ENCODE results near the gene SHISA6. TPM values are rescaled to one million over a fixed set of nuclear protein-coding genes. Genes with fewer than 3 reads are reported as not detected.

SHISA6 gene
- total and polyA plus RNA-seq, 8 donors: 0.16 to 1.3 (median 0.40) TPM

GRCh38 chr17:11538366-11538765 lies 297.4 kb downstream of the SHISA6 start:
- no peak for FAIRE-seq
- 56 to 82% methylated on average over 5 of the region's 5 CpGs for WGBS, 2 donors

GRCh38 chr17:11539637-11540036 lies 298.6 kb downstream of the SHISA6 start:
- no peak for DNase-seq
- Histone ChIP-seq H3K27ac (no peak overlapping the region), H3K9me3 (no peaks in the 10 kb centered on the region), H3K27me3 (no peaks in the 10 kb centered on the region), H3K36me3 (no peaks in the 10 kb centered on the region), H3K4me3 (no peak overlapping the region), H3K4me1 (no peaks in the 10 kb centered on the region)
- TF ChIP-seq CTCF (IDR thresholded peaks at IDR 0.05): no peak
- 55 to 63% methylated on average over 7 of the region's 7 CpGs for WGBS, 2 donors
- ATAC-seq: no peak
- no peak for FAIRE-seq
- intact Hi-C loops (cut with DNase I): no loop called here

More at GRCh38 chr17:11538366-11538765, 297.4 kb downstream of the SHISA6 start:
- no peaks in the 10 kb centered on the region for H3K36me3 ChIP-seq
- H3K4me3 ChIP-seq: no peak overlapping the region
- intact Hi-C loops (cut with DNase I): no loop called here
- no peaks in the 10 kb centered on the region for H3K27me3 ChIP-seq
- no peaks in the 10 kb centered on the region for H3K4me1 ChIP-seq
- TF ChIP-seq CTCF (IDR thresholded peaks at IDR 0.05): no peak
- ATAC-seq (peak in 2 of 4 donors; percentile 27 to 86), DNase-seq (peak in 1 of 6 donors; percentile 12)
- no peak overlapping the region for H3K27ac ChIP-seq
- H3K9me3 ChIP-seq: no peaks in the 10 kb centered on the region

GRCh38 chr17:11545002-11545401 lies 304.0 kb downstream of the SHISA6 start:
- Histone ChIP-seq H3K27ac (no peak overlapping the region), H3K36me3 (no peaks in the 10 kb centered on the region), H3K27me3 (no peaks in the 10 kb centered on the region), H3K9me3 (no peaks in the 10 kb centered on the region), H3K4me1 (no peaks in the 10 kb centered on the region), H3K4me3 (no peak overlapping the region)
- ATAC-seq: no peak
- DNase-seq: no peak
- WGBS, 2 donors: 85 to 92% methylated on average over 6 of the region's 6 CpGs
- no peak for FAIRE-seq
- intact Hi-C loops (cut with DNase I): no loop called here
- TF ChIP-seq CTCF (IDR thresholded peaks at IDR 0.05): no peak

GRCh38 chr17:11545696-11546095 lies 304.7 kb downstream of the SHISA6 start:
- DNase-seq (peak in 1 of 6 donors; percentile 4), FAIRE-seq (no peak), ATAC-seq (peak in 2 of 4 donors; percentile 38 to 75)
- intact Hi-C loops (cut with DNase I): no loop called here
- 53 to 70% methylated on average over 3 of the region's 3 CpGs for WGBS, 2 donors
- no peak overlapping the region for H3K27ac ChIP-seq
- no peaks in the 10 kb centered on the region for H3K4me1 ChIP-seq
- no peaks in the 10 kb centered on the region for H3K27me3 ChIP-seq
- no peaks in the 10 kb centered on the region for H3K36me3 ChIP-seq
- H3K9me3 ChIP-seq: no peaks in the 10 kb centered on the region
- no peak for TF ChIP-seq CTCF (IDR thresholded peaks at IDR 0.05)
- H3K4me3 ChIP-seq: no peak overlapping the region

- intact Hi-C loops (cut with DNase I): no loop called here
- 96 to 97% methylated on average over 4 of the region's 4 CpGs for WGBS, 2 donors
- no peak for FAIRE-seq
These were observed 306.8 kb downstream of the SHISA6 start for GRCh38 chr17:11547853-11548252.

More at GRCh38 chr17:11547853-11548252, 306.8 kb downstream of the SHISA6 start:
- Histone ChIP-seq H3K4me1 (no peaks in the 10 kb centered on the region), H3K36me3 (no peaks in the 10 kb centered on the region), H3K4me3 (no peak overlapping the region), H3K27me3 (no peaks in the 10 kb centered on the region), H3K9me3 (no peaks in the 10 kb centered on the region), H3K27ac (no peak overlapping the region)
- no peak for TF ChIP-seq CTCF (IDR thresholded peaks at IDR 0.05)
- no peak for ATAC-seq
- DNase-seq: no peak
